GM18505 (cell line): ENCODE results near the gene ASB18.

Experiments used
- ATAC-seq: cut with Tn5 transposase; IDR thresholded peaks from one replicate; pipeline ENCODE4 v1.9.1; 2021; ENCODE audit not compliant: unreplicated experiment
- POLR2A ChIP-seq: IDR thresholded peaks from 4 replicates; pipeline ENCODE4 v1.6.1; 2011; ENCODE audit warnings: borderline replicate concordance; ENCODE audit not compliant: insufficient read depth, insufficient read length; ENCODE audit errors: extremely low read depth

The ASB18 gene

GRCh38 chr2:236216711-236217110 lies 47.5 kb downstream of the ASB18 start:
- no peak for ATAC-seq
- no peak for TF ChIP-seq POLR2A

DNA sequence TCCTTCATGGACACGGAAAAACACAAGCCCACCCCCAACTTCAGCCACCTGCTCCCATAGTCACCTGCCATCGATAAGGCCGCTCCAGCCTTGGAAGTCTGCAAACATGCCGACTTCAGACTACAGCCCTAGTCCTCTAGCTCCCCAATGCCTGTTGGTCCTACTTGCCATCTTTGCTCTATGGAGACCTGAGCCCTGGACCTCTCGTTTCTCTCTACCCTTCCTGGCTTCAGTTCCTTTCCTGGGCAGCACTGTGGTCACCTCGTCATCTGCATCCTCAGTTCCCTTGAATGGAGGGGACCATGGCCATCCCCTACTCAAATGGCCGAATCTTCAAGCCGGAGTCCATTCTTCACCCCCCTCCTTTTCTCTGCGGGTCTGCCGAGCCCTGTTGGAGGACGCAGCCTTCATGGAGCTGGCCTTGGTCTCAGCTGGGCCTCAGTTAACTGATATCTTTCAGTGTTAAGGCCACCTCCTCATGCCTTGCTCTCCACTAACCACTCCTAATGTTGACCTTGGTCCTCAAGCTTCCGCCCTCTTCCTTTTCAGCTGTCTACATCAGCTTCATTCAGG lies 48.4 kb downstream of the ASB18 start:
- no peak for ATAC-seq
- TF ChIP-seq POLR2A = no peak

GRCh38 chr2:236215196-236215595 lies 49.0 kb downstream of the ASB18 start:
- no peak for ATAC-seq
- no peak for TF ChIP-seq POLR2A

DNA sequence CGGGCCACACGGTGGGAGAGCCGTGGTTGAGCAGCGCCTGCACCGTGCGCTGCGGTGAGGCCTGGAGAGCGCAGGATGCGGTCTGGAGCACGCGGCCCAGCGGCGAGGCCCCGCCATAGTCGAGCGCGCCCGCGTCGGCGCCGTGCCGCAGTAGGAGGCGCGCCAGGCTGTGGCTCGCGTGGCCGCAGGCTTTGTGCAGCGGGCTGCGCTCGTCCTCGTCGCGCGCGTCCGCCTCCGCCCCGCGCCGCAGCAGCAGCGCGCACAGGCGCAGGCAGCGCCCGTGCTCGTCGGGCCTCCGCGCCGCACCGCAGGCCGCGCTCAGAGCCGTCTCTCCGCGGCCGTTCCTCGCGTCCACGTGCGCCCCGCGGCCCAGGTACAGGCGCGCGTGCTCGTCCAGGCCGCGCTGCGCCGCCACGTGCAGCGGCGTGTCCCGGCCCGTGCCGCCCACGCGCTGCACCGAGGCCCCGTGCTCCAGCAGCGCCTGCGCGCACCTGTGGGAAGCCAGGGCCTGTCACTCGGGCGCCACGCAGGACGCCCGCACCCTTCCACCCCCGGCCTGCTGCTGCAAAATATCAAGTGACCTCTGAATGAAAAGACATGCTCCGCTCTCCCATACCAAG lies 49.7 kb downstream of the ASB18 start:
- ATAC-seq = no peak
- TF ChIP-seq POLR2A = no peak

GRCh38 chr2:236211296-236211695 lies 52.9 kb downstream of the ASB18 start:
- no peak for ATAC-seq
- no peak for TF ChIP-seq POLR2A

- TF ChIP-seq POLR2A = no peak
- no peak for ATAC-seq
Observed at GRCh38 chr2:236210536-236210935, 53.7 kb downstream of the ASB18 start.

GRCh38 chr2:236209996-236210395 lies 54.2 kb downstream of the ASB18 start:
- no peak for ATAC-seq
- no peak for TF ChIP-seq POLR2A

DNA sequence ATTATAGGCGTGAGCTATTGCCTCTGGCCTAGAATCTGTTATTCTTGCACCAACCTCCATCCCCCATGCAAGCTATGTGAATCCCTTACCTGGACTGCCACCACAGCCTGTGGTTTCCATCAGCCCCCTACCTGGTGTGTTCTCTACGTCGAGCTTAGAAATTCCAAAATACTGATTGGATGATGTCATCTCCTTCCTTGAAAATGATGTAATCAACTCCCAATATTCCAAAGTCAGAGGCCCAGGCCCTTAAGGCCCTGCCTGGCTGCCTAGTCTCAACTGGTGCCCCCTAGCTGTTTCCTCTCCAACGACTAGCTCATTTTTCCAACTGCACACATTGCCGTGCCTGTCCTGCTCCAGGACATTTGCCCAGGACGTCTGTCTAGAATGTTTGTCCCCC lies 54.7 kb downstream of the ASB18 start:
- no peak for TF ChIP-seq POLR2A
- ATAC-seq = no peak

DNA sequence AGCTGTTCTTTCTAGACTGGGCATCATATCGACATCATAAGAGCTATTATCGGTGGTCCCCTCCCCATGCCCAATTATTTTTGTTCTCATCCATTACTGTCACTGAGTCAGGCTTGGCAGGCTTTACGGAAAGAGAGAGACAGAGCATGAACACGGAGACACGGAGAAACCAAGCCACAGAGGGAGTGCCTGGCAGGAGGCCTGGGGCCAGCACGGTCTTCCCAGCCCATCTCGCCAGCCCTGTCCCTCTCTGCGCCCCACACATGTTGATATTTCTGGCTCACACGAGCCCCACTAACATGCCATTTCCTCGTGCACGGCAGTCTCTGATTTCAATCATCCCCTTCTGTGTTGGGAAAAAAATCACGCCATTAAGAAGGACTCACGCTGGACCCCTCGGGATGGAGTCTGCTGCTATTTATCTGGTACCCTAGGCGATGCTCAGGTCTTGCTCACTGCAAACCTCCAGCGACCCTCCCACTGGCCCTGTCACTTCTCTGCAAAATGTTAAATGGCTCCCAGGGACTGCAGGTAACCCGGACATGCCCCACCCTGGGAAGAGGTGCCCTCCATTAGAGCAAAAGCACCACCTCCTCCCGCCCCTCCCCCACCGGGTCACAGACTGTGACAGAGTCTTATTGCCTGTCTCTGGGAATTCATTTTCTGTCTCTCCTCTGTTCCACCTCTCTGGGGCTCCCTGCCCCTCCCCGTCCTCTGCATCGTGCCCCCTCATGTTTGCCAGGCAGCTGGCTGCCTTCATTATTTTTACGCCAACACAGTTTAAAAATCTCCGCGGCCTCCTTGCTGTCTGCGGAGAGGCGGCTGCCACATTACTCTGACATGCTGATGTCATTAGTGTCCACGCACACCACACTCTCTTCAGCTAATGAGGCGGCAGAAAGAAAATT lies 55.9 kb downstream of the ASB18 start:
- no peak for TF ChIP-seq POLR2A
- ATAC-seq = no peak

GRCh38 chr2:236207472-236207871 lies 56.7 kb downstream of the ASB18 start:
- no peak for TF ChIP-seq POLR2A
- ATAC-seq = no peak

- no peak for ATAC-seq
- no peak for TF ChIP-seq POLR2A
Observed at GRCh38 chr2:236205867-236206645, 58.1 kb downstream of the ASB18 start.

- no peak for ATAC-seq
- TF ChIP-seq POLR2A = no peak
Observed at GRCh38 chr2:236204953-236205352, 59.3 kb downstream of the ASB18 start.

DNA sequence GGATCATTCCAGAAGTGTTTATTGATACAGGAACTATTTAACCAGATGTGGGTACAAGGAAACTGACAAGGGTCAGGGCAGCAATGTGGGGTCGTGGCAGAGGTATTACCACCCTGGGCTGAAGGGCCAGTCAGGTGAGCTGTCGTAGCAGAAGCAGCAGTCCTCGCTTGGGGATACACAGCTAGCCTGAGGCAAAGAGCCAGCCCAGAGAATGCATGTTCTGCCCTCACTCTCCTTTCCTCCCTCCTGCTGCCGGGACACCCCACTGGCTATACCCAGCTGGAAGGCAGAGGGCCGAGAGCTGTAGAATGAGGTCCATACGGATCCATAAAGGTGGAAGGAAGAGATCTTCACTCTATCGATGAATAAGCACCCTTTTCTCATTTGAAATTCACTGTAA lies 63.8 kb downstream of the ASB18 start:
- no peak for ATAC-seq

More for the DNA sequence above, 63.8 kb downstream of the ASB18 start:
- TF ChIP-seq POLR2A = no peak
